Stimulated activated CD8-positive, alpha-beta memory T cell treated with anti-CD3 and anti-CD28 coated beads, Interleukin-2, amount 100 ng/mL, for 48 hours (primary cell): ENCODE data around the gene GKN2.

Experiments used
- DNase-seq, 2 donors: peaks; one replicate each; pipeline ENCODE4 v3.0.0-alpha.2; 2020; ENCODE audit warnings: low read depth in 2 of 2

GKN2 gene, protein sequence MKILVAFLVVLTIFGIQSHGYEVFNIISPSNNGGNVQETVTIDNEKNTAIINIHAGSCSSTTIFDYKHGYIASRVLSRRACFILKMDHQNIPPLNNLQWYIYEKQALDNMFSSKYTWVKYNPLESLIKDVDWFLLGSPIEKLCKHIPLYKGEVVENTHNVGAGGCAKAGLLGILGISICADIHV

DNA sequence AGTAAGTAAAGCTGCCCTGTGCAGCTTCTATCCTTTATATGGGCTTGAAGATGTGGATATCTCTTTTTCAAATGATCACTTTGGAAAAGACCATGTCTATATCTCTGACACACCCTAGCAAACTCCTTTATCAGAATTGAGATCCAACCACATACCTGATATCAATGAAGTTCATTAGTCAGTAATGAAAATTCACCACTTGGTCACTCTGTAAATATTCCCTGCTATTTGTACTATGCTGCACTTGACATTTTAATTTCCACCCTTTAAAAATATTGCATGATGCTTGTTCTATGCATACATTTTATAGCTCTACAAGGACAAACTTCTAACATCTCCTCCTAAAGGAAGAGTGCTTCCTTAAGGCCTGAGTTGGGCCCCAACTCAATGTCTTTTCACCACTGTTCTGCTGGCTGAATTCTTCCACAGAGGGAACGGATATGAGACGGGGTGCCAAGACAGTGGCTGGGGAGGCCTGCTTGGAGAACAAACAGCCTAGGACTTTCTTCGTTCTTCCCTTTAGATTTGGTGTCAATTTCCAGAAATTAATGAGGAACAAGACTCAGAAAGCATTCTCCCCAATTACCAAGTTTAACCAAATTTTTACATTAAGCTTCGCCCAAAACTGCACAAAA, at the start of gene GKN2:
TSS of gene GKN2 (minus strand) at position 7 of the 635 bp plus-strand sequence. CDS start 32 bp downstream, outside the sequence.
- DNase-seq, result no peak

DNA sequence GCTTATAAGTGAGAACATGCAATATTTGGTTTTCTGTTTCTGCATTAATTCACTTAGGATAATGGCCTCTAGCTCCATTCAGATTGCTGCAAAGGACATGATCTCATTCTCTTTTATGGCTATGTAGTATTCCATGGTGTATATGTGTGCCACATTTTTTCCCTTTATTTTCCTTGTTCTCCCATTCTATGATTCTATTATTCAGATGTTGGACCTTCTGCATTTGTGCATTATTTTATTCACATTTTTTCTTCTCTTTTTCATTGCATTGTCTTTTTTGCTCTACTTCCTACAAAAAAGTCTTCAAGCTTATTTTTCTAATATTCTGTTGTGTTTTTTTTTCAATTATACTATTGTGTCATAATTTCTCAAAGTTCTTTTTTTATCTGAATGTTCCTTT, 49.2 kb upstream of the GKN2 start:
- no peak for DNase-seq

DNA sequence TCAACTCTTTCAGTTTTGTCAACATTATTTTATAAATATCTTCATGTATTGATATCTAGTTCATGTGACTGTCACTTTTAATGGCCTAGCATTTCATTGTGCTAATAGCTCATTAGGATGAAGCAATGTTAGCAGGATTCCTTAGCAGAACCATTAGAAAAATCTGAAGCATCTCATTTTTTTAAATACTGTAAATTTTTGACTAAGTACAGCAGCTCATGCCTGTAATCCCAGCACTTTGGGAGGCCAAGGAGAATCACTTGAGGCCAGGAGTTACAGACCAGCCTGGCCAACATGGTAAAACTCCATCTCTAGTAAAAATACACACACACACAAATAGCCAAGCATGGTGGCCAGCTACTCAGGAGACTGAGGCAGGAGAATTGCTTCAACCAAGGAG, 44.7 kb upstream of the GKN2 start:
- DNase-seq, result no peak

DNA sequence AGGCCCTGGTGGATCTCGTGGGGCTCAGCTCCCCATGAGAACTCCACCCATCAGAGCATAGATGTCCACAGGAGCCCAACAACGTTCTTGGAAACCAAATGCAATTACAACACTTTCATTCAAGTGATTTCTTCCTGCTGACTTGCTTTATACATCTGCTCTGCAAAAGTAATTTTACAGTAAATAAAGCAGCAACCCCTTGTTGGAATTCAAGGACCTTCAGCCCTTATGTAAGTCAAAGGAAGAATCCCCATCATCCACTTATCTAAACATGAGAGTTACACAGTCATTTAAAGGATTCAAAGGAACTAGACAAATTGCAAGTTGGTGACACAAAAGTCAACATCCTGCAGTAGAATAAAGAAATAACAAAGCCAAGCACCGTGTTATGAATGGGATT, 43.2 kb upstream of the GKN2 start:
- DNase-seq, result no peak

DNA sequence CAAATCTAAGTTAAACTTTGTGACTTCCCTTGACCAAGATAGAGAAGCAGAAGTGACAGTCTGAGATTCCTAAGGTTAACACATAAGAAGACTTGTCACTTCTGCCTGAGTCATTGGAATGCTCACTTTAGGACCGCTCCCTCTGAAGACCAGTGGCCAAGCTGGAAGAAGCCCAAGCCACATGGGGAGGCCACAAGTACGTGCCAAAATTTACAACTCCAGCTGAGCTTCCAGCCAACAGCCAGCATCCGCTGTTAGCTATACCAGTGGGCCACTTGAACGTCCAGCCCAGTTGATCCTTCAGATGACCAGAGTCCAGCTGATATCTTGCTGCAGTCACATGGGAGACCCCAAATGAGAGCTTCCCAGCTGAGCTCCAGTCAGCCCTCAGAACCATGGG, 42.2 kb upstream of the GKN2 start:
- DNase-seq, result no peak

DNA sequence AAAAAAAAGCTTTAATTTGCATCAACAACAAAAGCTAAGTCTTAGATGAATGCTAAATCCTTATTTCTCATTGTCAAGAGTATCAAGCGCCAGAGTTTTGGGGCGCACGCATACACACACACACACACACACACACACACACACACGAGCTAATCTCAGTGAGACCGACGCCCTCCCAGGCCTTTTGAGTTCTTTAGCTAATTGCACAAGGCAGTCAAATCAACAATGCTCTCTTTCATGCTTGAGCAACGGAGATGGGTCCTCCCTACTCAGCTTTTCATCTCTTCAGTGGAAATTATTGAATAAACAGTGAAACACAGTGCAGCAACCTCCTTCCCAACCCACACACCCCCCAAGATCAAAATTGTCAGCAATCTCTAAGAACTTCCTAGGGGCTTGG, 41.0 kb upstream of the GKN2 start:
- no peak for DNase-seq

DNA sequence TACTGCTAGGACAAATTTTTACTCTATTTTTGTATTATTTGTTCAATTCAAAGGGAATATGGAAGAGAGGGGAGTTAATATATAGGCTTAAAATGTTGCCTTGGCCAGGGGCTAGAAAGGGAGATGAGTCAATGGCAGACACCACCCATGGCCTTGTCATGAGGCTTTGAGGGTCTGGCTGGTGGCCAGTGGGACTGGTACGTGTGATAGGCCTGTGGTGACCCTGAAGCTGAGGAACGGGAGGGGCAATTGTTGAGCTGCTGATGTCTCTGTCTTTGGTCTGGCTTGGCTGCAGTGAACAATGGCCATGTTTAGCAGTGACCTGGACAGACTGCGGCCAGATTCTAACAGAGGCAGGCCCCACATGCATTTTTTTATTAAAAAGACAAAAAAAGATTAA, 40.2 kb upstream of the GKN2 start:
- no peak for DNase-seq

DNA sequence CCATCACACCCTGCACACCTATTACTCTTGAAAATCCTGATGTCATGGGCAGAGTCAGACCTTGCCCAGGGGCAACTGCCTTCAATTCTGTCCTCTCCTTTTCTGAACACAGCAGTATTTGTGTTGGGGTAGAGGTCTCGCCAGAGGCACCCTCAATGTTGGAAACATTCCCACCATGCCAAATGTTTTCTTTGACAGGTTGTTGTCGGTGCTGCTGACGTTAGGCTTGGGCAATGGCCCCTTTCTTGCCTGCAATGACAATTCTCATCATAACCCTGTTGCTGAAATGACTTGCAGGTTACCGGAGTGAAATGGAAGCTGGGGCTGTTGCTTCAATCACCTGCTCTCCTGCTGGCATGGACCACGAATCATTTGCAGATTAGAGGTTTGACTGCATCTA, 39.6 kb upstream of the GKN2 start:
- no peak for DNase-seq

DNA sequence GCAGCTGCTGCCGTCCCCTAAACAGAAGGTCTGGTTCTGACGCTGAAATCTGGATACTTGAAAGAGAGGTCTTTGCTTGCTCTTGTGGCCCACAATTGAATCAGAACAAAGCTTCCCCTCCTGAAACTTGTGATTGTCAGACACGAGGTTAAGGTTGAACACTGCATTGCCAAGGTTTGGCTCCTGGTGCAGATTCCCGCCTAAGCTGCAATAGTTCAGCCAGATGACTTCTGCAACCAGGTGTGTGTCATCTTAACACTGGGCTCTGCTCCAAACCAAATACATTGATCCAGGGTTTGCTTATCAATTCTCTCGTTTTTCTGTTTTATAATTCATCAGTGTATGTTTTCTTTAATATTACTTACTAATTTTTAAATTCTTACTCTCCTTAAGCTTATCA, 36.3 kb upstream of the GKN2 start:
- DNase-seq, result no peak

DNA sequence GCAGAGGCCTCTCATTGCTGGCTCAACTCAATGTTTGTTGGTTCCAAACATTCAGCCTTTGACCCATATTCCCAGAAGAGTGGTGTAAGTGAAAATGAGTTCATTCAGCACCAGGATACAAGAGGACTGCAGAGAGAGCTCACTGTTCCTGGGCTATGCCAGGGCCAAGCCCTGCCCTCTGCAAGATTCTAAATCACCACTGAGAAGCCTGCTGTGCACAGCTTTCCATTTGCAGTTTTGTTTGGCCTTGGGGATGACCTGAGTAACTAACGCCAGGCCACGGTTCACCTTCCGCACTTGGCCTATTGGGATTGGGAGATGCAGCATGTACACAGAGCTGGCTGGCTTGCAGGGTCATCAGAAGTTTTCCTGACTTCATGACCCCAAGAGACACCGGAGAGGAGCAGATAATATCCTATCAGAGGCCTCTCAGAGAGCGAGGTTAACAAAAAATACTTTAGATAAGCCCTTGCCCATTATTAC, 34.4 kb upstream of the GKN2 start:
- no peak for DNase-seq

DNA sequence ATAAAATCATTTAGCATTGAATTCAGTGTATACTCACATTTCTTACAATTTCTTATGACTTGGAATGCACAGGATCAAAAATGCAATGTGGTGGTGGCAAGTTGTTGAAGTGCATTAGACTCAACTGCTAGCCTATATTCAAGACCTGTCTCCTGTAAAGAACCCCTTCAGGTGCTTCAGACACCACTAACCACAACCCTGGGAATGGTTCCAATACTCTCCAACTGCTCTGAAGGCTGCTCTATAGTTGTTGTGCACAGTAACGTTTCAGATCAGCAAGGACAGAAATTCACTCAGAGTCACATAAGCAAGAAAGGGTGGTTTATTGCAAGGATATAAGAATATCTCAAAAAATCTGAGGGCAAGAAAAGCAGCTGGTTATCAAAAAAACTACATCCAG, 28.3 kb upstream of the GKN2 start:
- DNase-seq, result no peak

DNA sequence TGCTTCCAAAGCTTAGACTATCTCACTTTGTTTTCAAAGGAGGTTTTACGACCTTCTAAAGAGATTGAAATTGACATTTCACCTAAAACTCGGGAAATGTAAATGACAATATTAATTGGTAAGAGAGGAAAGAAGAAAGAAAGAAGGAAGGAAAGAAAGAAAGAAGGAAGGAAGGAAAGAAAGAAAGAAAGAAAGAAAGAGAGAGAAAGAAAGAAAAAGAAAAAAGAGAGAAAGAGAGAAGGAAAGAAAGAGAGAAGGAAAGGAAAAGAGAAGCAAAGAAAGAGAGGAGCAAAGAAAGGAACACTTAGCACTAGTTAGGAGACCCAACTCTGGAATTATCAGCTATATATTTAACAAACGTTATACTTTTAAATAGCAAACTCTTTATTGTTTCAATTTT, 25.4 kb upstream of the GKN2 start:
- no peak for DNase-seq

DNA sequence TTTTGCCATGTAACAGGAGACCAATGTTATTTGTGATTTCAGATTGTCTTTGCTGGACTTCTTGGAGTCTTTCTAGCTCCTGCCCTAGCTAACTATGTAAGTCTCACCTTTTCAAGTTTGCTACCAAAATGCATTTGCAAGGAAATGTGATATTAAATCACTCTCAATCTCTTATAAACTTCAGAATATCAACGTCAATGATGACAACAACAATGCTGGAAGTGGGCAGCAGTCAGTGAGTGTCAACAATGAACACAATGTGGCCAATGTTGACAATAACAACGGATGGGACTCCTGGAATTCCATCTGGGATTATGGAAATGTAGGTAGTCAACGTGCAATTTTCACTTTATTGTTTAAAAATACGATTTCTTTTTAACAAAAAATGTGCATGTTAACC, 24.8 kb upstream of the GKN2 start:
- DNase-seq, result no peak

DNA sequence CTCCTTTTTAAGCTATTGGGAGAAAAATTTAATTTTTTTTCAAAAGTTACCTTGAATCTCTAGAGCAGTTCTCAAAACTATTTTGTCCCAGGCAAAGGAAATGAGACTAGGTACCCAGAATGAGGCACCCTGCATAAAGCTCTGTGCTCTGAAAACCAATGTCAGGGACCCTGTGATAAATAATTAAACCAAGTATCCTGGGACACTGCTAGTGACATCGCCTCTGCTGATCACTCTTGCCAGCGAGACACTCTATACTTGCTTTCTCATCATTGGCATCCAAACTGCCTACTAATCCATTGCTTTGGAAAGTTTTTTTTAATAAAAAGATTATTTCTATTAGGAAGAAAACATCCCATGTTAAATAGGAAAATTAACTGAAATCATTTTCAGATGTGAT, 23.2 kb upstream of the GKN2 start:
- no peak for DNase-seq

DNA sequence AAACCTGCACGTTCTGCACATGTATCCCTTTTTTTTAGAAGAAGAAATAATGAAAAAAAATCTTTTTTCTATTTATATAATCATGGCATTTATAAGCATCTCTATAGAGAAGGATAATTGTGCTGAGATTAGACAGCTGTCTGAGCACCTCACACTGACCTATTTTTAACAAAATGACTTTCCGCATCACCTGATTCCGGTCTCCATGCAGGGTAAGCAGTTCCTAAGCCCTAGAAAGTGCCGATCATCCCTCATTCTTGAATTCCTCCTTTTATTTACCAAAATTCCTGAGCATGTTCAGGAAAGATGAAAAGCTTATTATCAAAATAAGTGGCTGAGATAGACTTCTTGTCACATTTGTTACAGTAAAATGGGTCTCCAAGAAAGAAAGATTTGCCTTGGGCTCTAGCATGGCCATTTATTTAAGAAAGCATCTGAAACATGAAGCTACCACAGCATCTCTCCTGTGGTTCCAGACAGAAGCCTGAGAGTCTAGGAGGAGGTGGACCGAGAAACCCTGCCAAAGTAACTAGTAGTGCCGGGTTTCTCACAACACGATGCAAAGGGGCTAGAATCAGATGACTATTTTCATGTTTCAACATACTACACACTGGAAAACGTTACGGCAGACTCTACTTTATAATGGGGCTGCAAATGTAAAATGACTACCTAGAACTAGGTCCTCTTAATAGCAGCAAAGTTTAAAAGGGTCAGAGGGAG, 22.4 kb upstream of the GKN2 start:
- DNase-seq, result no peak

DNA sequence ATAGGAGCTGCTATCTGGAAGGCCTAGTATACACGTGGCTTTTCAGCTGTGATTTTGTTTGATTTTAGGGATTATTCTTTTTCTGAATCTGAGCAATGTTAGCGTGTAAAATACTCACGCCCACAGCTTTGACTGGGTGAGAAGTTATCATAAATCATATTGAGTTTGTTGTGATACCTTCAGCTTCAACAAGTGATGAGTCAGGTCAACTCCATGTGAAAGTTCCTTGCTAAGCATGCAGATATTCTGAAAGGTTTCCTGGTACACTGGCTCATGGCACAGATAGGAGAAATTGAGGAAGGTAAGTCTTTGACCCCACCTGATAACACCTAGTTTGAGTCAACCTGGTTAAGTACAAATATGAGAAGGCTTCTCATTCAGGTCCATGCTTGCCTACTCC, 21.6 kb upstream of the GKN2 start, which contains the start of gene GKN1:
TSS of gene GKN1 (plus strand) at position 386 of the 400 bp plus-strand sequence. CDS start 42 bp downstream, outside the sequence.
- DNase-seq, result no peak

DNA sequence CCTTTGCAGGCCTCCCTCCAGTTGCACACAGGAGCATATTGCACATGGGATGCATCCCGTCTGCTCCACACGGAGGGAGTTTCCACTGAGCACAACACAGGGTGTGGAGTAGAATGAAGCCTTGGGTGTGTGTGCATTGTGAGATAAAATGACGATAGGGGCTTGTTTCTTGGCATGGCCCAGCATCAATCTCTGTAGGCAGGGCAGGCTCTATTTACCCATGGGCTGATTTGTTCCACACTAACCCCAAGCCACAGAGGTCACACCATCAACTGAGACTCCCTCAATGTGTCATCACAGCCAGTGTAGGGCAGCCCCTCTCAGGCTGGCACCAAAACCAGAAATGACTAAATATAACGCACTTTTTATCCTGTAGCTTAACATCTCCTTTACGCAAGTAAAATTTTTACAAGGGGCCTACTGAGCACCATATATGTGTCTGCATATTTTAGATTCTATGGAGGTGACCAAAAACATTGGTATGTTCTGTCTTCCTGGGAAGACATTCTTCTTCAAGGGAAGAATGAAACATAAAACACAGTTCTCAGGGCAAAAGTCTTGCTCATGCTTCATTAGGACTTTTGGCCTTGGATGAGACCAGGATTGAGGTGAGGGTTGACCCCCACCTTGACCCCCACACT, 19.0 kb upstream of the GKN2 start:
- no peak for DNase-seq

DNA sequence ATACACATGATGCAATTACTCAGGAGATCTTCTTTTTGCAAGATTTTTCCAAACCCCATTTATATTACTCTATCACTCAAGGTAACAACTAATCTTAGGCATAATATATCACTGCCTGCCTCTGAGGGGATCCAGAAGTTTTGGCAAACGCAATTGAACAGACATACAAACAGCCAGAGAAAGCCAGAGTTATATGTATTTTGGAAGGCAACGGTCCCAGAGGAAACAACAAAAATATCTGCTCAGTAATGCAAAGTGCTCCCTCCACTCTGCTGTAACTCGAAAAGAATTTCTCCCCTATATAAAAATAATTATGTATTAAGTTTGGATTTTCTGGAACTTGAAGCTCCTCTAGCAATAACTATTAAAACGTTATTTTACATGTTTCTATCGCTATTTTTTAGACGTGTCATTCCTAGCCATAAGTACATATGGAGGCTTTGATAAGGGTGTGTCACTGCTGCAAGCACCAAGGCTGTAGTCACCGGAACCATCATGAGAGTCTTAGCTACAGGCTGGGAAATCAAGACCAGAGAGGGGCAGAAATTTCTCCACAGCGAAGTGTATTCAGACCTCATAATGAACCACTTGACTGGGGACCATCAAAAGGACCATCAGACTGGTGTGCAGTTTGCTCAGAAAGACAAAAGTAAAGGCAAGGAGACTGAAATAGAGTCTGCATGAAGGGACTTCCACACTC, 18.0 kb upstream of the GKN2 start:
- DNase-seq, result no peak

DNA sequence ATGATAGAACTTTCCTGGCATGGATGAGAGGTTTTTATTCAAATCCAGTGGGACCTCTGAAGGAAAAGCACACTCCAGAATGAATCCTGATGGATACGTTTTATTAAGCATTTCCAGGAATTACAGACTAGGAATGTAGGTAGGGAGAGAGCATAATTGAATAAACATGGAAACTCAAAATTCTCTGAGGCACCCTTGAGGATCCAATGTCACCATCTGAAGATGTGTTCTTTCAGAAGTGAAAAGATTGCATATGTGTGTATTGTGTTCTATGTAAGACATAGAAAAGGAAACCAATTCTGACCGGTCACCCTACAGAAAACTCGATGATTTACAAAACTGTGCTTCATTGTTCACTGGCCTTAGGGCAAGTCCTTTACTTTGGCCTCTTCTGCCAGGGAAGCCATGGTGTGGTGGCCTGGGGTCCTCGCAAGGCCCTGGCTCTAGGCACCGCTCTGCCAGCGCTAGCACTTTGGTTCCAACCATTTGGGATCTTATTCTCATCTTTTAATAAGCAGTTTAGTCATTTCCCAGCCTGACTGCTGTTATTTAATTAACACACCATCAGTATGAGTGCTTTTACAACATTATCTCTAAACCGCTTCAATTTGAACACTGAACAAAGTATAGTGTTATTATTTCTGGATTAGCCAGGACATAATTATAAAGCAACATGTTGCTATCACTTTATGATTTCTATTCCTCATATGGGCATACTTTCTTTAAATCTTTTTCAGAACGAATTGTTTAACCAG, 17.2 kb upstream of the GKN2 start:
- no peak for DNase-seq

DNA sequence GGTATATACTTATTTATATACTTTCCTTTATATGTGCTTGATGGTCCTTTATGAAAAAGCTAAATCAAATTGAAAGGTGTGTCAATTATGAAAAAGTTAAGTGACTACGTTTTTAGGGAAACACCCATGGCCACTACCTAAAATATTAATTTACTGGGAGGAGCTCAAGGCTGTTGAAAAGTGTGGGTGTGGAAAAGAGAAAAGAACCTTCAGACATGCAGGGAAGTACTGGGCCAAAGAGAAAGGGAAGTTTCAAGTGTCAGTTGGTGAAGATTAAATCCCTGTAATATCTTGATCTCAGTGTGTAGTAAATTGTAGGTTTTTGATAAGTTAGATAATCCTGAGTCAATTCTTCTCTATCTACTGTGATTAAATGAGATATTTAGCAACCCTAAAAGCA, 15.5 kb upstream of the GKN2 start:
- DNase-seq, result no peak

DNA sequence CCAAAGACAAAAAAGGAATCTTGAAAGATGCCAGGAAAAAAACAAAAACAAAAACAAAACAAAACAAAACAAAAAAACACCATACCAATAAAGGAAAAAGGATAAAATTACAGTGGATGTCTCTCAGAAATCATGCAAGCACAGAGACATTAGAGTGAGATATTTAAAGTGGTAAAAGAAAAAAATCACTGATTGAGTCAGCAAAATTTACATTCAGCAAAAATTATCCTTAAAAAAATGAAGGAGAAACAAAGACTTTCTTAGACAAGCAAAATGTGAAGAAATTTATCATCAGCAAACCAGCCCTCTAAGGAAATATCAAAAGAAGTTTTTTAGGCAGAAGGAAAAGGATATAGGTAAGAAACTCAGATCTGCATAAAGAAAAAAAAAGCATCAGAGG, 11.6 kb upstream of the GKN2 start:
- DNase-seq, result no peak
